Stimulated activated CD8-positive, alpha-beta memory T cell treated with anti-CD3 and anti-CD28 coated beads, Interleukin-2, amount 100 ng/mL, for 48 hours (primary cell): Measurements from ENCODE around the gene PTPRCAP.

Experiments used
- DNase-seq, 2 donors: peaks; one replicate each; pipeline ENCODE4 v3.0.0-alpha.2; 2020; ENCODE audit warnings: low read depth in 2 of 2

Gene PTPRCAP

DNA sequence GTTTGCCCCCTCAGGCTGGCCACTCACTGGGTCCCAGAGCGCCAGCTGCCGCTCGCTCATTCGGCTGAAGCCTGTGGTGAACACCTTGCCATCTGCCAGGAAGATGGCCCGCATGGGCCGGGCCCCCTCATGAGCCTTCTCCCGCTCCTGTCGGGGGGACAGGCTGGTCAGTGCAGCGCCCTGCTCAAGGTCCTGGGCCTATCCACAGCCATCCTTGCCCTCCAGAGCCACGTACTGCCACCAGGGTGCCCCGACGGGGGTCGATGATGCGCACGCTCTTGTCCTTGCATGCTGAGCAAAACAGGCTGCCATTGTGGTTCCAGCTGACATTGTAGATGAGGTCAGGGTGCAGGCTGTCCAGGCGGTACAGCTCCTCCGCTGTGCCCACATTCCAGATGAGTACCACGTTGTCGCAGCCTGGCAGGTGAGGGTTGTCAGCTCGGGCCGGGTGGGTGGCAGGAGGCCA is 3.6 kb upstream of the PTPRCAP start:
- DNase-seq: no peak

DNA sequence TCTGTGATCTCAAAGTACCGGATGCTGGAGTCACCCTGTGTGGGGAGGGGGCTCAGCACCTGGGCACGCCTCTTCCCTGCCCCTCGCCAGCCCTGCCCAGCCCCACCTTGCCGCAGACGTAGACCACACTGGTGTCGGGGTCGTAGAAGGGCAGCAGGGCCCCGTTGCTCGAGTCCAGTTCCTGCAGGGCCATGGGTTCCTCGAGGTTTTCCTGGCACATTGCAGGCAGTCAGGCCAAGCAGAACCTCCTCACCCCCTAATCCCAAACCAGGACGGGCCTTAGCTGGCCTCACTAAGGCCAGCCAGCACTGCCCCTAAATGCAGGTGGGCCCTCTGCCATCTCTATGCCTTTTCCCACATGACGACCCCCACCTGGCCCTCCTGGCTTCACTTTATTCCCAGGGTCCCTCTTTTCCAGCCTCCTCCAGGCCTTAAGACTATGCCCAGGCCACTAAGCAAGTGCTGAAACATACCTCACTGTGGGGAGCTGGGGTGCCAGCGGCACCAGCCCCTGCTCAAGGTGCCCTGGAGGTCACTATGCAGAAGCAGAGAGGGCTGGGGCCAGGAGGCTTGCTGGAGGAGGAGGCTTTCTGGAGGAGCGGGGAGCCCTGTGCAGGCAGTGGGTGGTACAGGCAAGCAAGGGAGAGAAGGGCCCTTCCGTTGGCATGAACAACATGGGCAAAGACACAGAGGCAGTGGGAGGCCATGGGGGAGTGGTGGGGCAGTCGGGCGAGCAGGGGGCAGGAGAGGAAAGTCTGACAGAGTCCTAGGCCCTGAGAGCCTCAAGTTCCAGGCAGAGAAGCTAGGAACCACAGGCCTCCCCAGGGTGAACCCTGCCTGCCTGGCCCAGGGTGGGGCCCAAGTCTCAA is 3.0 kb upstream of the PTPRCAP start:
- no peak for DNase-seq

DNA sequence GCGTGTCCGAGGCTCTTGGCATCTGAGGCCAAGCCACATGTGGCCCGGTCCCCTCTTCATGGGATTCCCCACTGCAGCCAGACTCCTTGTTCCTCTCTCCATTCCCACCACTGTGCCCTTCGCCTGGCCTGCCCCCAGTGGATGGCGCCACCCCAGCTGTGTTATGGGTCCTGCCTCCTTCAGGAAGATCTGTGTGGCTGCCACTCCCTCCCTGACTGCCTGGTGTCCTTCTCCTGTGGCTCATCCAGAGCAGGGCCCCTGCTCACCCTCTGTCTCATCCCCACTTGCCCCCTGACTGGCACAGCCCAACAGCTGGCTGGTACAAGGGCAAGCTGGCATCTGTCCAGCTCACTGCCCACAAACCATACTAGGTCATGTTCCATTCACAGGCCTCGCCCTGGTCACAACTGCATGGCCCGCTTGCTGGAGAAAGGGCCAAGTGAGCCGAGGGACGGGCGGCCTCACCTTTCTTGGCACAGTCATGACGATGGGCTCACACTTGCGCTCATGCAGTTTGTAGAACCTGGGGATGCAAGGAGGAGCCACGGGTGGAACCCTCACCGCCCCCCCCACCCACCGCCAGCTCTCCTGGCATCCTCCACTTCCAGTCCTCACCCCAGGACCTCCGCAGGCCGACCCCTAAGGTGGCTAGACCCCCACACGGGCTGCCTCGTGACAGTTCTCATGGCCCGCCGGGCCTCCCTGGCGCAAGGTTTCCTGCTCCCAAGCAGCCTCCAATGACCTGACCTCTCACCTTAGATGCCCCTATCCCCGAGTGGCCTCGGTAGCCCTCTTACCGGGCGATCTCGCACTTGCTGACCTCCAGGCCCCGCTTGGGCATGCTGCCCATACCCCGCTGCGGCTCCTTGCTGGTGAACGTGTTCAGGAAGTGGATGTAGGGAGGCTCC is 2.1 kb upstream of the PTPRCAP start:
- no peak for DNase-seq

DNA sequence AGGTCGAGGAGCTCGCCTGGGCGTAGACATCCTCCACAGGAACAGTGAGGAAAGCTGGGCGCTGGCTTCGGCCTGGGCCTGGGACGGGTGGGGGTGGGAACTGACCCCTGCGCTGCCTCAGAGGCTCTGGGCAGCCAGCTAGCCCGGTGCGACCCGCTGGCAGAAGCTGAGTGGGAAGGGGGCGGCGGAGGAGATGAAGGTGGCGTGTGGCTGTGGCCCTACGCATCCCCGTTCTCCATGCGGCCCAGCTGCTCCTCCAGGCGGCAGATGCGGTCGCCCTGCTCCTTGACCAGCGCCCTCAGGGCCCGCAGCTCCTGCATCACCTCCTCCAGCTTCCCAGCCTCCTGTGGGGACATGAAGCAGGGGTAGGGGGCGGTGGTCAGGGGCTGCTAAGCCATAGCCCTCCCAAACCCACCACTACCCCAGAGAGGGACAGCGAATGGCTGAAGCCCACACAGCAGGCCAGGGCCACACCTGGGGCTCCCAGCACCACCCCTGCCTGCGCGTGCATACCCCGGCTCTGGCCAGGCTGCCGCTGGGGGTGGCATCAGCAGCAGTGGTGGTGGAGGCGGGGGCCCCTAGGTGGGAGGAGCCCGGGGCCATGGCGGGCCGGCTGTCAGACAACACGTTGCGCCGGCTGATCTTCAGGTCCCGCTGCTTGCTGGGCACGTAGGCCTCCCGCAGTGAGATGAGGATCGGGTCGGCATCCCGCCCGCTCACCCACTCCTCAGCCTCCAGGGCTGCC is 848 bp upstream of the PTPRCAP start:
- peak; percentile 79 to 80 for DNase-seq

DNA sequence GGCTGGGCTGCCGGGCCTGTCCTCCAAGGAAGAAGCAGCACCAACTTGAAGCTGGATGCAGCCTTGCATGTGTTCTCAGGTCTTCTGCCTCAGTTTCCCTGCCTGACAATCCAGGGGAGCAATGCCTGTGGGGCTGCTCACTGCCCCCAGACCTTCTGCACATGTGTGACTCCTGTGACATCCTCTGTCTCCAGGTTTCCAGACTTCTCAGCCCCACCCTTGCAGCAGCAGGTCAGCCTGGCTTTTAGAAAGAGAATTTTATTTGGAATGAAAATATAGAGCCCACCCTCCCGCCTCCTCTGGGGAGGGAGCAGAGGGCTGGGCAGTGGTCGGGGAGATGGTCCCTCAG is 301 bp upstream of the PTPRCAP start:
- no peak for DNase-seq

DNA sequence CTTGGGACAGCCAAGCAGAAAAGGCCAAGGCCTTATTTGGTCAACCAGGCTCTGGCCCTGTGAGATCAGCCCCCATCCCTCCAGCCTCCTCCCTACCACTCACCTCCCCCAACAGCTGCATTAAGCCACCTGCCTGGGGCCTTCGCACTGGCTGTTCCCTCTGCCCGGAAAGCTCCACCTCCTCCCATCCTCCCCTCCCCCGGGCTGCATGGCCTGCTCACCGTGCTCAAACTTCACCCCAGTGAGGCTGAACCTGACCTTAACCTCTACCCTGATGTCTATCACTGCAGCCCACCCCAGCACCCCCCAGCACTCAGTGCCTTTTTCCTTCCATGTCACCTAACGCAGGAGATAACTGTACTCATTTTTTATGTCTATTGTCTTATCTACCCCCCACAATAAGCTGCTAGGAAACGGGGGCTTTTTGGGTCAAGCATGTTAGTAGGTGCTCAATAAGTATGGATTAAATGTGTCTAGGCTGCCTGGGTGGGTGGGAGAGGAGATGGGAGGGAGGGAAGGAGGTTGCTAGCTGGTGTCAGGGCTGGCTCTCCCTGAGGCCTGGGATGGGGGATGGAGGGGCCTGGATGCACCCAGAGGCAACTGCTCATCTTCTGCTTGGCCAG is 912 bp downstream of the PTPRCAP start:
- peak; percentile 68 to 74 for DNase-seq

DNA sequence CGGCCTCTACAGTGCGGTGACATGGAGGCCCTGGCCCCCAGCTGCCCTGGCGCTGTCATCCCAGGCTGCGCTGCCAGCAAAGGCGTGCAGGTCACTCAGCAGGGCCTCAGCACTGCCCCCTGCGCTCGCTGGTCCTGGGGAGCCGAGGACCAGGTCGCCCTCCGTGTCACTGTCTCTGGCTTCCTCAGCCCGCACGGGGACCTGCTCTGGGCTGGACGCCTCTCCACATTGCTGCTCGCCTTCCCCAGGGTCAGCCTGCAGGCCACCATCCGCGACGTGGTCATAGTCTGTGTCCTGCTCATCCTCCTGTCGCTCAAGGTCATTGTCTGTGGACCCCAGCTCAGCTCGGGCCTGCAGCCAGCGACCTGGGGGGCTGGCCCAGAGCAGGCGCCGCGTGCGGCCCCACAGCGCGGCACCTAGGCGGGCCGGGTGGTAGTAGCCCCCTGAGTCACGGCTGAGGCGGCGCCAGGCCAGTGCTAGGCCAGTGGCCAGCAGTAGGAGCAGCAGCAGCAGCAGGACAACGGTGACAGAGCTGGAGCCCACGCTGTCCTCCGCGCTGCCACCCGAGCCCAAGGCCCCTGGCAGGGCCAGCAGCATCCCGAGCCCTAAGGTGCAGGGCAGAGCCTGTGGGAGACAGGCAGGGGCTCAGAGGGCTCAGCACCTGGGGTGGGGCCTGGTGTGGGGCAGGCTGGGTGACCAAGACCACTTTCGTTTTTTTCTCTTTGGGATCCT is 1.6 kb downstream of the PTPRCAP start:
- no peak for DNase-seq

DNA sequence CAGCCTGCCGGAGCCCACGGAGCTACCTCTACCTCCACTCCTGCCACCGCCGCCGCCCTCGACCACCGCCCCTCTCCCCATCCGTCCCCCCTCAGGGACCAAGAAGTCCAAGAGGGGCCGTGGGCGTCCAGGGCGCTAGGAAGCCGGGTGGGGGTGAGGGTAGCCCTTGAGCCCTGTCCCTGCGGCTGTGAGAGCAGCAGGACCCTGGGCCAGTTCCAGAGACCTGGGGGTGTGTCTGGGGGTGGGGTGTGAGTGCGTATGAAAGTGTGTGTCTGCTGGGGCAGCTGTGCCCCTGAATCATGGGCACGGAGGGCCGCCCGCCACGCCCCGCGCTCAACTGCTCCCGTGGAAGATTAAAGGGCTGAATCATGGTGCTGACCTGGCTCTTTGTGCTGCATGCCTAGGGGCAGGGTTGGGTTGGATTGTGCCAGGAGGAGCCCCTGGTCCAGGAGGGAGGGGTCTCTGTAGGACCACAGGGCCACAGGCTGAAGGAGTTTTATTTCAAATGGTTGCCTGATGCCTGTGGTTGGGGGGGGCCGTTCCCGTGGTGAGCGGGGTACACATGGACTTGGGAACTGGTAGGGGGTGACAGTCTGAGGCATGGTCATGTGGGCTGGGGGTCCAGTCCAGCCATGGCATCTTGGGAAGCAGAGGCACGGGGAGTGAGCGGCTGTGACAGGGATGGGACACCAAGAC is 2.3 kb downstream of the PTPRCAP start:
- no peak for DNase-seq

DNA sequence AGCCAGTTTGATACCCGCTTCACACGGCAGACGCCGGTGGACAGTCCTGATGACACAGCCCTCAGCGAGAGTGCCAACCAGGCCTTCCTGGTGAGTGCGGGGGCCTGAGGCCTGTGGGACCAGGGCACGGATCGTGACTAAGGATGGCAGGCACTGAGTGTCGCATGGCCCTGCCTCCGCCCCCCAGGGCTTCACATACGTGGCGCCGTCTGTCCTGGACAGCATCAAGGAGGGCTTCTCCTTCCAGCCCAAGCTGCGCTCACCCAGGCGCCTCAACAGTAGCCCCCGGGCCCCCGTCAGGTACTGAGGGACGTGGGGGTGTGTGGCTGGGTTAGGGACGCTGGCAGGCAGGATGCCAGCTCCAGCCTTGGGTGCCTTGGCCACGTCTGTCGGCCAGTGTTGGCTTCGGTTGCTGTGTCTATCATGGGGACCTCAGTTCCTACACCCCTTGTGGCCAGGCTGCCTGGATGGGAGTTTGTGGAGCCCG is 3.0 kb downstream of the PTPRCAP start:
- DNase-seq: no peak

DNA sequence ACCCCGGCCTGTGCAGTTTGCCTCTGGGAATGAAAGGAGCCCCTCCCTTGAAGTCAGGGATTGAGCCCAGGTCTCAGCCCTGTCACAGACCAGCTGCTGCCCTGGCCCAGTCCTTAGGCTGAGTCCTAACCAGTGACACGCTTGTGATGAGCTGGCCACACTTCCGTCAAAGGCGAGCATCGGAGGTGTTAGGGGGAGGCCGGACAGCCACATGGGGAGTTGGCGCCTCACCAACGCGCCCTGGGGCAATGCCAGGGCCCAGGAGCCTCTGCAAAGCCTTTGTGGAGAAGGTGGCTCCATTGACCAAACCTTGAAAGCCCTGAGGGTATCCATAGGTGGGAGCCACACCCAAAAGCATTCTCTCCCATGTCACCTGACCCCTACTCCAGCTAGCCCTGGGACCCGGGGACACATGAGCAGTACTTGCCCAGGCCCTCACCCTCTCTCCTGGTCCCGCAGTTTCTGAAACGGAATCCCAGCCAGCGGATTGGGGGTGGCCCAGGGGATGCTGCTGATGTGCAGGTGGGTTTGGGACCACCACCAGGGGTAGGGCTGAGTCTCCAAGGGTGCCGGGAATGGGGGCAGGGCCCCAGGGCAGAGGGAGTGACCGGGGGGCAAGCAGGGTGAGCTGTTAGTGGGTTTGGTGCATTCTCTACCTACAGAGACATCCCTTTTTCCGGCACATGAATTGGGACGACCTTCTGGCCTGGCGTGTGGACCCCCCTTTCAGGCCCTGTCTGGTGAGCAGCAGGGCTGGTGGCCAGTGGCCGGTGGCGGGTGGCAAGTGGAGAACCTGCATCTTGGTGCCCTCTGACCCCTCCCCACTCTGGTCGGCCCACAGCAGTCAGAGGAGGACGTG is 3.7 kb downstream of the PTPRCAP start:
- DNase-seq: no peak

DNA sequence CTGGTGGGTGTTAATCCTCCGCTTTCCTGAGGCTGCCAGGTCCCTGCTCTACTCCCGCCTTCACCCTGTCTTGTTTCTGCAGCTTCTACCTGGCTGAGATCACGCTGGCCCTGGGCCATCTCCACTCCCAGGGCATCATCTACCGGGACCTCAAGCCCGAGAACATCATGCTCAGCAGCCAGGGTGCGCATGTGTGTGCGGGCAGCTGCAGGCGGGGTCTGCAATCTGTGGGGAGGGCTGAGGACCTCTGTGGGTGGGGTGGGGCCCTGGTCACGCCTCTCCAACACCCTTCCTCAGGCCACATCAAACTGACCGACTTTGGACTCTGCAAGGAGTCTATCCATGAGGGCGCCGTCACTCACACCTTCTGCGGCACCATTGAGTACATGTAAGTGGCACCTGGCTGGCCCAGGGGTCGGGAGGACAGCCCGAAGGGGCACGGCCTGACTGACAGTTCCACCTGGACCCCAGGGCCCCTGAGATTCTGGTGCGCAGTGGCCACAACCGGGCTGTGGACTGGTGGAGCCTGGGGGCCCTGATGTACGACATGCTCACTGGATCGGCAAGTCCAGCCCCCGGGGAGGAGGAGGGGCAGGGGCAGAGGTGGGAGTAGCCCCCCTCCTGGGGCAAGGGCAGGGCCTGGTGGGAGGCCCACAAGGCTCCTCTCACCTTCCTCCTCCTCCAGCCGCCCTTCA is 4.7 kb downstream of the PTPRCAP start:
- no peak for DNase-seq

DNA sequence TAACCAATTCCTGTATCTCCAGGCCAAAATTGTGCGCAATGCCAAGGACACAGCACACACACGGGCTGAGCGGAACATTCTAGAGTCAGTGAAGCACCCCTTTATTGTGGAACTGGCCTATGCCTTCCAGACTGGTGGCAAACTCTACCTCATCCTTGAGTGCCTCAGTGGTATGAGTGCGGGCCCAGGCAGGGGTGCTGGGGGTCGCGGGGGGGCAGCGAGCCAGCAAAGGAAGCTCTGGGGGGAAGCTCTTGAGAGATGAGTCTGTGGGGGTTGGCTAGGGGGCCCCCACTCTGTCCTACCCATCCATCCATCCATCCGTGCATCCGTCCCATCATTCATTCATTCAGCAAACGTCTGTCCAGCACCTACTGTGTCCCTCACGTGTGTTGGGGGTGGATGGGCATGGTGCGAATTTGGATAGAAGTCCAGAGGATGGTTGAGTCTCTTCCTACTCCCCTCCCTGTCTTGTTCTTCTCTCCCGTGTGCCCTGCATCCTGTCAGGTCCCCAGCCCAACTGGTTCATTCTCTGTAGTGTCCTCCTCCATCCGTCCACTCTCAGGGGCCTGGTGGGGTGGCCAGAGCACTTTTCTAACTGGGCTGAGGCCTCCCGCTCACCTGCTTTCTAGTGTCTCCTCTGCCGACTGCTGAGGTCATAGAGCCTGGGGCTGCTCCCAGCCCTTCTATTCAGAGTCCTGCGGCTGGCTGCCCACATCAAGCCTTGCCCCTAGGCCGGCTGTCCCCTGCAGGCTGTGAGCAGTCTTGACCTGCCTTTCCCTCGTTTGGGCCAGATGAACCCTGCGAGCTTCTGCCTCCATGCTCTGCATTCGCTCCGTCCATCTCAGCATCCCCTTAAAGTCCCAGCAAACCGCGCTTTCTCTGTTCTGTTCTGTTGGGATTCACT is 5.9 kb downstream of the PTPRCAP start:
- no peak for DNase-seq

DNA sequence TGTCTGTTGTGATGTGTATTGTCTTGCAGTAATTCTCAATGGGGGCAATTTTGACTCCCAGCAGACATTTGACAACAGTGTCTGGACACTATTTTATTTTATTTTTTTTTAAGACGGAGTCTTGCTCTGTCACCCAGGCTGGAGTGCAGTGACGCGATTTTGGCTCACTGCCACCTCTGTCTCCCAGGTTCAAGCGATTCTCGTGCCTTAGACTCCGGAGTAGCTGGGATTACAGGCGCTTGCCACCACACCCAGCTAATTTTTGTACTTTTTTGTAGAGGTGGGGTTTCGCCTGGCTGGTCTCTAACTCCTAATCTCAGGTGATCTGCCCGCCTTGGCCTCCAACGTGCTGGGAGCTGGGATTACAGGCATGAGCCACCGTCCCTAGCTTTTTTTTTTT is 7.8 kb downstream of the PTPRCAP start:
- no peak for DNase-seq

DNA sequence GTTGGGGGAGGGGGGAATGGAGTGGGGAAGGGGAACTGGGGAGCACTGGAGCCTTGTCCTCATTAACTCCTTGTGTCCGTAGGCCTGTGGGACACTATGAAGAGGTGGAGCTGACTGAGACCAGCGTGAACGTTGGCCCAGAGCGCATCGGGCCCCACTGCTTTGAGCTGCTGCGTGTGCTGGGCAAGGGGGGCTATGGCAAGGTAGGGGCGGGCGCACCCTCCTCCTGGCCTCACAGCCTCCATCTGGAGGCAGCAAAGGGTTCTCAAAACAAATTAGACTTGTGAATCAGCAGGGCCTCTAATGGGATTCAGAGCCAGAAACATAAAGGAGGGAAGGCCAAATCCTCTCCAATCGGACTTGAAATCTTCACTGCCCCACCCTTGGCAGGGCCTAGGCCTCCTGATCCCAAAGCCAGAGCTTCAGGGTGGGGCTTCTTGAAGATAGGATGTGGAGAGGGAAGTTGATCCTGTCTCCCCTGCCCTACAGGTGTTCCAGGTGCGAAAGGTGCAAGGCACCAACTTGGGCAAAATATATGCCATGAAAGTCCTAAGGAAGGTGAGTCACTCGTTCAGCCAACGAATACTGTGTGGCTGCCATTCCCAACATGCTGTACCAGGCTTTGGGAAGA is 8.3 kb downstream of the PTPRCAP start:
- DNase-seq: no peak

DNA sequence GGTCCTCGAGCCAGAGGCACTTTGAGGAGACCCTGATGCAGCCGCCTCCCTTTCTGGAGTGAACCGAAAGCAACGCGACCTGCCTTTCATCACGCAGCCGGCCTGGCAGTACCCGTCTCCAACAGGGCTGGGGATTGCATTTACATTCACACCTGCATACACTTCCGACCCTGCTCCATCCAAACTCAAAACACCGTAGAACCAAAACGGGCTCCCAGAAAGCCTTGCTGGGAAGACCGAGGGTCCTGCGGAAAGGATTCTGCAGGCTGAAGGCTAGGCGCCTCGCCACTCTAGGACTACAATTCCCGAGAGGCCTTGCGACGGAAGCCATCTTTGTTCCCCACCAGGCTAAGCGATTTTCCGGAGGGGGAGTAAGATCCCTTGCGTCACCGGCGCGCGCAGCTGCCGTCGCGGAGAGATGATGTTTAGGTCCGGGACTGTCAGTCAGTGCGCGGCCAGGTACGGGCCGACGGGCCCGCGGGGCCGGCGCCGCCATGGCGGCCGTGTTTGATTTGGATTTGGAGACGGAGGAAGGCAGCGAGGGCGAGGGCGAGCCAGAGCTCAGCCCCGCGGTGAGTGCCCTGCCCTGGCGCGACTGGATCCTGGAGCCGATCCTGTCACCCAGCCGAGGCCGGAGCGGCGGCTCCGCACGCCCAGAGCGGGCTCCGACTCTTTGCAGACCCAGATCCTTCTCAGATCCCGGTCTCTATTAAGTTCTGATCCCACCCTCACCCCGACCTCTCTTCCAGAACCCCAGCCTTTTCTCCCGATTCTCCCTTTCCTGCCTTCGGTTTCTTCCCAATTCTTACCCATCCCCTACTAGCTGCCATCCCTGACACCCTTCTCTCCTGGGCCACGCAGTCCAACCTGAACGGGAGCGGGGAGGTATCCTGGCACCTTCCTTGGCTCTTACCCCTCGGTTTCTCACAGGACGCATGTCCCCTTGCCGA is 9.2 kb downstream of the PTPRCAP start, which contains the start of gene RPS6KB2:
Gene RPS6KB2 (plus strand): TSS at position 443 of the 950 bp plus-strand sequence. CDS start 52 bp downstream, at position 495.
- peak; percentile 98 to 100 for DNase-seq
